ENCODE results near the gene TRPV2.

Gene TRPV2

GRCh38 chr17:16406742-16407674, 8.4 kb upstream of the TRPV2 start:
- FAIRE-seq: no peak

- peak; percentile 68 for FAIRE-seq
Measured at GRCh38 chr17:16407911-16408588, 7.3 kb upstream of the TRPV2 start.

- no peak for FAIRE-seq
Measured at GRCh38 chr17:16417399-16417798, 2.0 kb downstream of the TRPV2 start.

- FAIRE-seq: no peak
Measured at GRCh38 chr17:16417896-16418684, 2.7 kb downstream of the TRPV2 start.

GRCh38 chr17:16418685-16419068, 3.3 kb downstream of the TRPV2 start:
- FAIRE-seq: no peak

- FAIRE-seq: peak; percentile 90
Measured at GRCh38 chr17:16419074-16419928, 3.9 kb downstream of the TRPV2 start.

- no peak for FAIRE-seq
Measured at GRCh38 chr17:16419929-16420271, 4.5 kb downstream of the TRPV2 start.

- no peak for FAIRE-seq
Measured at GRCh38 chr17:16422416-16422815, 7.0 kb downstream of the TRPV2 start.

- no peak for FAIRE-seq
Measured at GRCh38 chr17:16423226-16423872, 8.0 kb downstream of the TRPV2 start.

GRCh38 chr17:16425202-16425601, 9.8 kb downstream of the TRPV2 start:
- FAIRE-seq: no peak

- no peak for FAIRE-seq
Measured at GRCh38 chr17:16425698-16426659, 10.6 kb downstream of the TRPV2 start.

GRCh38 chr17:16427020-16427419, 11.6 kb downstream of the TRPV2 start:
- no peak for FAIRE-seq

- FAIRE-seq: no peak
Measured at GRCh38 chr17:16428098-16428882, 12.9 kb downstream of the TRPV2 start.

GRCh38 chr17:16429083-16429482, 13.7 kb downstream of the TRPV2 start:
- no peak for FAIRE-seq

GRCh38 chr17:16430650-16431049, 15.3 kb downstream of the TRPV2 start:
- FAIRE-seq: no peak

- no peak for FAIRE-seq
Measured at GRCh38 chr17:16432017-16432416, 16.6 kb downstream of the TRPV2 start.

GRCh38 chr17:16433514-16433913, 18.1 kb downstream of the TRPV2 start:
- no peak for FAIRE-seq

GRCh38 chr17:16434662-16435061, 19.3 kb downstream of the TRPV2 start:
- no peak for FAIRE-seq

GRCh38 chr17:16435925-16436886, 20.8 kb downstream of the TRPV2 start:
- no peak for FAIRE-seq
